HG03139 (cell line): ENCODE results near the gene PHF12.
"Not testable (repeated sequence)": the region's sequence is repeated elsewhere in the genome, so short reads cannot be mapped to it uniquely, and the experiment has no call there.

ENCODE experiments used
- ATAC-seq: cut with Tn5 transposase; IDR thresholded peaks from one replicate; pipeline ENCODE4 v1.9.1; 2021; ENCODE audit not compliant: unreplicated experiment

Gene PHF12

DNA sequence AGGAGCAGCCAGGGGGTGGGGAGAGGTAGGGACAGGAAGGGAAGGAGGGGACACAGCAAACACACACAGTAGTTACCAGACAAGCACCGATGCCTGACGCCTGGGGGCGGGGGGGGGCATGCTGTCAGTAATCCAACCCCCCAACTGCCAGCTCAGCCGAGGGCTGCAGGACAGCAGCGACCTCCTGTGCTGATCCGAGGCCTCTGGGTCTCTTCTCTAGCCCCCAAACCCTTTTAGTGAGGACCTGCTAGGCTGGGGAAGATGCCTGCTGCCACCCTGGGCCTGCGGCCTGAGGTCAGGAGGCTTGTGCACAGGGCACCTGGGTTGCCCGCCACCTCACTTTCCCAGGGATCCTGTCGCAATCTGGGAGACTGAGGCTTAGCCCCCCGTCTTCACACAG, 65.4 kb downstream of the PHF12 start:
- no peak for ATAC-seq

DNA sequence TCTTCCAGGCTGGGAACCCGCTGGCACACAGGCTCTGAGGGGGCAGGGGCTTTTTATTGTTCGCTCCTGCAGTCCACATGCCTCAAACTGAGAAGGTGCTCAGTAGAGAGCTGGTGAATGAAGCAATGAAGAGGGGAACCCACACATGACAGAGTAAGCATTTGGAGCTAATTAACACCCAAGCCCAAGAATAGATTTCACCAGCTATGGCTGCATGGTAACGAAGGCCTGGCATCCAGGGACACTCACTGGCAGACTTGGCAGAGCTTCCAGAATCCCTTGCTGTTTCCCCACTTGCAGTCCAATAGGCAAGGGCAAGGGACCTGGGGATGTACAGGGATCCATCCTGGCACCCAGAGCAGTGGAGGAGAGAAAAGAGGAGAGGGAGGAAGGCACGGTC, 66.0 kb downstream of the PHF12 start:
- no peak for ATAC-seq

GRCh38 chr17:28883967-28884702, 67.2 kb downstream of the PHF12 start:
- ATAC-seq = no peak

GRCh38 chr17:28882154-28882895, 69.0 kb downstream of the PHF12 start:
- ATAC-seq = no peak

GRCh38 chr17:28881533-28882056, 69.7 kb downstream of the PHF12 start:
- no peak for ATAC-seq

DNA sequence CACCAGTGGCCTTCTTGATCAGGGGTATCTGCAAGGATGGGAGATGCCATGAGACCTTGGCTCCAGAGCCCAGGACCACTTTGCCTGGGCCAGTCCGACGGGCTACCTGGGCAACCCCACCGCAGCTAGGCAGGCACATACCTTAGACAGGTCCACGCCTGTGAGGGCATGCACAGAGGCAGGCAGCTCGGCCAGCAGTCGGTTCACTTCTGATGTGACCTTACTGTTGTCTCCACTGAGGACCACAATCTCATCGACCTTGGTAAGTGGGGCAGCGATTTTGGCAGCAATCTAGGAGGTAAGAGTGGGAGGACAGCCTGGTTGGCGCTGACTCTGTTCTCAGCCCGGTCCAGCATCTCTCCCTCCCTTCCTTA, 70.8 kb downstream of the PHF12 start:
- no peak for ATAC-seq

DNA sequence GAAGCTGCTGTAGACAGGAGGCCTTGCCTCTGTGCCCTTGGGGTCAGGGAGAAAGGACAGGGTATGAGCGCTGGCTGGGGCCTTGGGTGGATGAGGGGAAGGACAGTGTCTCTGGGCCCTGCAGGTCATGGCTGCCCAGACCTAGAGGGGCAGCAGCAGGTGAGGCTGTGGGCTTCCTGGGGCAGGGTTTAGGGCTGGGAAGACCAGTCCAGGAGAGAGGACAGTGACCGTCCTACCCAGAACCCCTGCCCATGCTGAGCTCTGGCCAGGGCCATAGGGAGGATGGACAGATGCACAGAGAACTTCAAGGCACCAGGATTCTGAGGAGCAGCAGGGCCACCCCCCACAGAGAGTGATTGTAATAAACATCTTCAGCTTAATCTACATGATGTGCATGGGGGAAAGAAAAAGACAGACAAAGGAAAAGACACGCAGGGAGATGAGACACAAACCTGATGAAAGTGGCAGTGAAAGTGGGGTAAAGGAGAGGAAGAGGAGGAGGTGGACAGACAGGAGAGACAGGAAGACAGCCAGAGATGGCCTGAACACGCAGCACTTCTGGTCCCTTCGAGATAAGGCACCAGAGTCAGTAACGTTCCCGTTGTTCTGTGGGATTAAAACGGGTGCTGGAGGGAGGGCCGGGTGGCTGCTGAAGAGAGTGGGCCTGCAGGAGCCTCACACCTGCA, 71.3 kb downstream of the PHF12 start:
- no peak for ATAC-seq

DNA sequence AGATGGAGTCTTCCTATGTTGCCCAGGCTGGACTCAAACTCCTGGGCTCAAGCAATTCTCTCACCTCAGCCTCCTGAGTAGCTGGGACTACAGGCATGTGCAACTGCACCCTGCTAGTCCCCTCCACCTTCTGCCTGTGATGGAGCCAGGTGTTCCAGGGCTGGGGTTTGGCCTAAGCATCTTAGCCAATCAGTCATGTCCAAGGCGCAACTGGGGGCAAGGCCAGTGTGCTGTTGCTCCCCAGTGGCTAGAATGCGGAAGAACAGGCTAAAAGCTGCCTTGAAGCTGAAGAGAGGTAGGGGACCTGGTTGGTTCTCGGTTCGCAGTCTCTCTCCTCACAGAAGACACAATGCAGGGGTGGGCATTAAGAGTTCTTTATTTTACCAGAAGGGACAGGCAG, 72.3 kb downstream of the PHF12 start:
- no peak for ATAC-seq

DNA sequence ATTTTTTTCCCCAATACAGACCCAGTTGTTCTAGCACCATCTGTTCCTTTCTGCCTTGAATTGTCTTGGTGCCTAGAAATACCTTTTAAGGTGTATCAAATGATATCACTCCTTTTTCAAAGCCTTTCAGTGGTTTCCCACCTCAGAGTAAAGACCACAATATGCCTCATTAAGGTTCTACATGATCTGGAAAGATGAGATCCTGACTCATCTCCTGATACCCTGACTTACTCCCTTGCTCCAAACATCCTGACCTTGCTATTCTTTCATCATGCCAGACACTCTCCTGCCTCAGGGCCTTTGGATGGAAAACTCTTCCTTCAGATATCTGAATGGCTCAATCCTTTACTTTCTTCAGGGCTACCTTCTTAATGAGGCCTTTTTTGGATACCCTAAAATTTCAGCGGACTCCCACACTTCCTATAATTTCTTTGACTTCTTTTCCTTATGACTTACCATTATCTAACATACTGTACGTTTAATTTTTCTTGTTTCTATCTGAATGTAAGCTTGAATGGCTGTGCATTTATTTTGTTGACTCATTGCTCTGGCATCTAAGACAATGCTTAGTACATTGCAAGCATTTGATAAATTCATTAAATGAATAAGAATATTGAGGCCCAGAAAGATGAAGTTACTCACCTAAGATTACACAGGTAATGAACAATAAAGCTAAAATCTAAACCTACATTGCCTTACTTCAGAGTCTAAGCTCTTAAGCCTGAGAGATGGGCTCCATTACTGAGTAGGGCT, 73.0 kb downstream of the PHF12 start:
- no peak for ATAC-seq

DNA sequence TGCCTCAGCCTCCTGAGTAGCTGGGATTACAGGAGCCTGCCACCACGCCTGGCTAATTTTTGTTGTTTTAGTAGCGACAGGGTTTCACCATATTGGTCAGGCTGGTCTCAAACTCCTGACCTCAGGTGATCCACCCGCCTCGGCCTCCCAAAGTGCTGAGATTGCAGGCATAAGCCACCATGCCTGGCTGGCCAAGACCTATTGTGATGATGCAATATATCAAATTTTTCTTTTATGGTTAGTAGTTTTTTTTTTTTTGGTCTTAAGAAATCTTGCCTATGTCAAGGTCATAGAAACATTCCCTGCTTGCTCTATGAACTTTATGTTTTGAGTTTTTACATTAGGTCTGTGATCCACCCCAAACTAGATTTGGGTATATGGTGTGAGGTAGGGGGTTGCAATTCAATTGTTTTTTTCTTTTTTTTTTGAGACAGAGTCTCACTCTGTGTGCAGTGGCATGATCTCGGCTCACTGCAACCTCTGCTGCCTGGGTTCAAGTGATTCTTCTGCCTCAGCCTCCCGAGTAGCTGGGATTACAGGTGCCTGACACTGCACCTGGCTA, 74.1 kb downstream of the PHF12 start:
- ATAC-seq = not testable (repeated sequence)

DNA sequence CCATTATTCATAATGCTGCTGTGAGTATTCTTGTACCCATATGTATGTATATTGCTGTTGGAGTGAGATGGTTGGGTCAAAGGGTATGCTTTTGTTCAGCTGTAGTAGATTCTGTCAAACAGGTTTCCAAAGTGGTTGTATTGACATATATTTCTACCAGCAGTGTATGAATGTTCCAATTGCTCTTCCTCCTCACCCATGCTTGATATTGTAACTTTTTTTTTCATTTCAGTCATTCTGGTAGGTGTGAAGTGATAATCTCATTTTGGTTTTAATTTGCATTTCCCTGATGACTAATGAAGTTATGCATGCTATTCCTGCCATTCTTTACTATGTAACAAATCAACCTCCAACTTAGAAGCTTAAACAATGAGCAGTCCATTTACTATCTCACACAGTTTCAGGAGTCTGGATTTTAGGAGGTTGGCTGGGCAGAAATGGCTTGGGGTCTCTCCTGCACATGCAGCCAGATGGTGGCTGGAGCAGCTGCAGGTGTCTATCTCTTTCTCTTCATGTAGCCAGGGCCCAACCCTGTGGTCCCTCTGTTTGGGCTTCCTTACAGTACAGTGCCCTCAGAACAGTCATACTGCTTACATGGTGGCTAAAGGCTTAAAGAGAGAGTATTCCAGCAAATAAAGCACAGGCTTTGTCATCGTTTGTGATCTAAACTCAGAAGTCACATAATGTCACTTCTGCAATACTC, 75.3 kb downstream of the PHF12 start:
- ATAC-seq = no peak

DNA sequence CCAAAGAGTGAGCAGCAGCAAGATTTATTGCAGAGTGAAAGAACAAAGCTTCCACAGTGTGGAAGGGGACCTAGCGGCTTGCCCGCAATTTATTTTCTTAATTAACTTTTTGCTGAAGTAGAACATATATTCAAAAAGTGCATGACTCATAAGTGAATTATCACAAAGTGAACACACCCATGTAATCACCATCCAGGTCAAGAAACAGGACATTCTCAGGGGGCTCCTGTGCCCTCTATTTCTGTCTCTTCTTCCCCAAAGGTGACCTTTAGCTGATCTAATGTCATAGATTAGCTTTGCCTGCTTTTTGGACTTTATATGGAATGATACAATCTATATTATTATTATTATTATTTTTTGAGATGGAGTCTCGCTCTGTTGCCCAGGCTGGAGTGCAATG, 76.6 kb downstream of the PHF12 start:
- ATAC-seq = no peak

- ATAC-seq = no peak
Observed at GRCh38 chr17:28873839-28874238, 77.5 kb downstream of the PHF12 start.

DNA sequence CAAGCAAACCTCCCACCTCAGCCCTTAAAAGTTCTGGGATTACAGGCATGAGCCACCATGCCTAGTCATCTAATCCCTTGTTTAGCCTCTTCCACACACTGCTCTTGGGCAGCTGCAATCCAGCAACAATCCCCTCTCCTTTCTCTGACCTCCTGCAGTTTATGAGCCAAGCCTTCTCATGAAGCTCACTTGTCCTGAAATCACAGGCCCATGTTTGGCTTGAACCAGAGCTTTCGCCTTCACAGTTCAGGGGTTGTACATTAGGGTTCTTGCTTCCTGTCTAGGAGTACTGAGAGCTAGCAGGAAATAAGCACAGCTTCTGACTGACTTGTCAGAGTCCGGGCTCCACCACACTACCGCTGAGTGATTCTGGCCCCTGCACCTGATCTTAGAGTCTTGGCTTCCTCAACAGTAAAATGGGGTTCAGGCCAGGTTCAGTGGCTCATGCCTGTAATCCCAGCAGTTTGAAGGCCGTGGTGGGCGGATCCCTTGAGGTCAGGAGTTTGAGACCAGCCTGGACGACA, 80.2 kb downstream of the PHF12 start:
- peak; percentile 94 for ATAC-seq

DNA sequence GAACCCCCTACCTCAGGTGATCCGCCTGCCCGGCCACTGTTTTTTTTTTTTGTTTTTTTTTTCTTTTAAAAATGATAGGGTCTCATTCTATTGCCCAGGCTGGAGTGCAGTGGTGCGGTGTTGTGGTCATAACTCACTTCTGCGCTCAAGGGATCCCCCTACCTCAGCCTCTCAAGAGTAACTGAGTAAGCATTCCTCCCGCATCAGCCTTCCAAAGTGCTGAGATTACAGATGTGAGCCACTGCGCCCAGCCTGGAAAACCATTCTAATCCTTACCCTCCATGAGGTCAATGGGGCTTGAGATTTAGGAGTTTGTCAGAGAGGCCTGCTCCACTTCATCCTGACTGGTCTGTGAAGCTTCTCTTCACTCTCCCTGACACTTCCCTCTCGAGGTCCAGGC, 84.0 kb downstream of the PHF12 start:
- ATAC-seq = no peak

DNA sequence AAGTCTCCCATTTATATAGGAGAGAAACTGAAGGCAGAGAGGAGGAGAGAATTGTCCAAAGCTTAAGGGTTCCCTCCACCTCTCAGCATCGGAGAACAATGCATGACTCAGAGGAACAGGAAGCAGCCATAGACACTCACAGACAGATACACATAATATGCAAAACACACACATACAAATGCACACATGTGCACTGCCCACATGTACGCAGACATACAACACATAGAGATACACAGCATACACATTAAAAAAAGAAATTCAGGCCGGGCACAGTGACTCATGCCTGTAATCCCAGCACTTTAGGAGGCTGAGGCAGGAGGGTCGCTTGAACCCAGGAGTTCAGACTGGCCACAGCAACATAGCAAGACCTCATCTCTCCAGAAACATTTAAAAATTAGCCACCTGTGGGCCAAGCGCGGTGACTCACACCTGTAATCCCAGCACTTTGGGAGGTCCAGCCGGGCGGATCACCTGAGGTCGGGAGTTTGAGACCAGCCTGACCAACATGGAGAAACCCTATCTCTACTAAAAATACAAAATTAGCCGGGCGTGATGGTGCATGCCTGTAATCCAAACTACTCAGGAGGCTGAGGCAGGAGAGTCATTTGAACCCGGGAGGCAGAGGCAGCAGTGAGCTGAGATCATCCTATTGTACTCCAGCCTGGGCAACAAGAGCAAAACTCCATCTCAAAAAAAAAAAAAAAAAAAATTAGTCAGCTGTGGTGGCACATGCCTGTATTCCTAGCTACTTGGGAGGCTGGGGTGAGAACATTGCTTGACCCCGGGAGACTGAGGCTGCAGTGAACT, 85.2 kb downstream of the PHF12 start:
- ATAC-seq = no peak

DNA sequence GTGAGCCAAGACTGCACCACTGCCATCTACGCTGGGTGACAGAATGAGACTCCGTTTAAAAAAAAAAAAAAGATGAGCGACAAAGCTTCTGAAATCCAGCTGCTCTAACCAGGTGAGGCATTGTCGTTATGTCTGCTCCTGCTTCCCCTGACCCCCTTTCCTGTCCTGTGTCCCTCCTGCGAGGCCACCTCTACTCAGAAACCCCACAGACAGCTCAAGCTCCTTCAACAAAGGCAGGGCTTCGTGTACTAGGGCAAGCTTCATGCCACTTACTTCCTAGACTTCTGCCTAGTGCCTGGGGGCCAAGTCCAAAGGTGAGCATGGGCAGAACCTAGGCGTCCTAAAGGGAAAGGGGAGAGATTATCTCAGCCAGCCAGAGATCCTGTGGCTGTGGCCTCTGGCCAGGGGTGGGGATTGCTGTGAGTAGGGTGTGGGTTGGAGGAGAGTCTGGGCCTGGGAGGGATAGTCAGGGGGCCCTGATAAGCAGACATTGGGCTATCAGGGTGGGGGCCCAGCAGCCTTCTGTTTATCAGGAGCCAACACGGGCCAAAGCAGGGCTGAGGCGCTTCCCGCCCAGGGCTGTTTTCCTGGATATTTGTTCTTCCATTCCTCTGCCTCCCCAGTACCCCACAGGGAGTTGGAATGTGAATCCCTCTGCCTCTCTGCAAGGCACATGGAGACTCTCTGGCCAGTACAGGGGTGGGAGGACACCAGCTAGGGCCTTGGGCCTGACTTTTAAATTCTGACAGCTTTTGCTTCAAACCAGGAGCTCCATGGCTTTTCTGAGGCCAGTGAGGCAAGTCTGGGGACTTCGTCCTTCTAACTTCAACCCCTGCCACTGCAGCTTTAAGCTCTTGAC, 86.1 kb downstream of the PHF12 start:
- no peak for ATAC-seq

- ATAC-seq = no peak
Observed at GRCh38 chr17:28863953-28864352, 87.4 kb downstream of the PHF12 start.
